NCI-H2081 (cell line): ENCODE data around the gene ZNF83.

Source experiments
- DNase-seq, 2 experiments: peaks; one replicate each; lab custom pipeline; 2025; lab: John Stamatoyannopoulos, UW

The ZNF83 gene

DNA sequence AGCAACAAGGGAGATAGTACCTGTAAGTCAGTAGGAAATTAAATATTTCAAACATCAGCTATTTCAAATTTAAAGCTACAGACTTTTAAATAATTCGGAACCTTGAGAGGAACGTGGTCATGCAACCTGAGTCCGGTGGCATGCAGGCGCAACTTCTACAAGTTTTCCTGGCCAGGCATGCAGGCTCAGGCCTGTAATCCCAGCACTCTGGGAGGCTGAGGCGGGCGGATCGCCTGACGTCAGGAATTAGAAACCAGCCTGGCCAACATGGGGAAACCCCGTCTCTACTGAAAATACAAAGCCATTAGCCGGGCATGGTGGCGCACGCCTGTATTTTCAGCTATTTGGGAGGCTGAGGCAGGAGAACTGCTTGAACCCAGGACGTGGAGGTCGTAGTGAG lies 70.2 kb downstream of the ZNF83 start:
- no peak for DNase-seq

DNA sequence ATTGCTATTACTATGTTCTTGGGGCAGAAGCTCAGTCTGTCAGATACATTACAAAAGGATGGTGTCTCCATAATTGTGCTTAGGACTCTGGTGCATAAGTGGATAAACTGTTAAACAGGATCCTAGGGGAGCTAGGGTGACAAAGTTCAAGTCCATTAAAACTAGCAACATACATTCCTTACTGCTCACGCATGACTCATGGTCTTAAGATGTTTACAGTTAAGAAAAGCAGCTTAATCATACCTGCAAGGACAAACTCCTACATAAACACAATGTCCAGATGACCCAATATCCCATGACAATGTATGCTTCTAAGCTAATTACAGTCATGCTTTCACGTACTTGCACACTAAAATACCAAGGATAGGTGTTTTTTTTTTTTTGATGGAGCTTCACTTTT lies 71.6 kb downstream of the ZNF83 start:
- DNase-seq, result no peak

DNA sequence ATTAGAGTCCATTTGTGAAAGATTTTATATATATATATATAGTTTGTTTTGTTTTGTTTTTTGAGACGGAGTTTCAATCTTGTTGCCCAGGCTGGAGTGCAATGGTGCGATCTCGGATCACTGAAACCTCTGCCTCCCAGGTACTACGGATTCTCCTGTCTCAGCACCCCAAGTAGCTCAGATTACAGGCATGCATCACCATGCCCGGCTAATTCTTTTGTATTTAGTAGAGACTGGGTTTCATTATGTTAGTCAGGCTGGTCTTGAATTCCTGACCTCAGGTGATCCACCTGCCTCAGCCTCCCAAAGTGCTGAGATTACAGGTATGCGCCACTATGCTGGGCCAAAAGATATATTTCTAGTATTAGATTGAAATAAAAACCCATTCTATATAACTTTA lies 72.0 kb downstream of the ZNF83 start:
- no peak for DNase-seq
